HG03439 (cell line): ENCODE data around the gene AGT.

Experiments
- ATAC-seq: cut with Tn5 transposase; IDR thresholded peaks from one replicate; pipeline ENCODE4 v1.9.1; 2021; ENCODE audit warnings: mild to moderate bottlenecking, moderate library complexity; ENCODE audit not compliant: unreplicated experiment

Gene AGT

DNA sequence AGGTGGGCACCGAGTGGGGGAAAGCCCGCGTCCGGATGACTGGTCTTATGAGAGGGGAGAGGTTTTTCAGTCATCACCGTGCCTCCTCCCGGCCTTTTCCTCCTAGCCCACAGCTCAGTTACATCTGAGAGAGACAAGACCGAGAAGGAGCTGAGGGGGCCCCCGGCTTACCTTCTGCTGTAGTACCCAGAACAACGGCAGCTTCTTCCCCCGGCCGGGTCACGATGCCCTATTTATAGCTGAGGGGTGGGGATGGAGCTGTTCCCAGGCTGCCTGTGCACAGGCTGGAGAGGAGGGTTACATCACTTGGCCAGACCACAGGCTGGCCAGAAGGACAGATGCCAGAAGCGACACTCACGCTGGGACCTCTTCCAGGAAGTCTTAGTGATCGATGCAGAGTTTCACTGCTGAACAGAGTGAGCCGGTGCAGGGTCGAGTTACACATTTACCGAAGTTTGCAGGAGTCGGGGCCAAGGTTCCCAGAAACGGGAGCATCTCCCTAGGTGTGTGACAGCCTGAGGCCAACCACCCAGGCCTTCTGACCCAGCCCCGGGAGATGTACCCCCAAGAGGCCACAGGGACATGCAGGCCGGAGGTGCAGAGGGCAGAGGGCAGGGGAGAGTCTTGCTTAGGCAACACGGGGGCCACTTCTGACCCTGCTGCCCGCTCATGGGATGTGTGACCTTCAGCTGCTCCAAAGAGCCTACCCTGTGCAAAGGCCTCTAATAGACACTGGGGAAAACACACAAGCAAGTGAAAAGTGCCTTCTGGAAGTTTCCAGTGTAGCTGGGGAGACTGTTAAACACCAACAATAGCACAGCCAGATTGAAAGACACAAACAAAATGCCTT lies at the start of gene AGT:
TSS of gene AGT (minus strand) at position 208 of the 850 bp plus-strand sequence. CDS start 3,299 bp downstream, outside the sequence.
- no peak for ATAC-seq

- no peak for ATAC-seq
Observed at GRCh38 chr1:230761443-230762167, 47.7 kb upstream of the AGT start.

- no peak for ATAC-seq
Observed at GRCh38 chr1:230760360-230760827, 46.5 kb upstream of the AGT start.

DNA sequence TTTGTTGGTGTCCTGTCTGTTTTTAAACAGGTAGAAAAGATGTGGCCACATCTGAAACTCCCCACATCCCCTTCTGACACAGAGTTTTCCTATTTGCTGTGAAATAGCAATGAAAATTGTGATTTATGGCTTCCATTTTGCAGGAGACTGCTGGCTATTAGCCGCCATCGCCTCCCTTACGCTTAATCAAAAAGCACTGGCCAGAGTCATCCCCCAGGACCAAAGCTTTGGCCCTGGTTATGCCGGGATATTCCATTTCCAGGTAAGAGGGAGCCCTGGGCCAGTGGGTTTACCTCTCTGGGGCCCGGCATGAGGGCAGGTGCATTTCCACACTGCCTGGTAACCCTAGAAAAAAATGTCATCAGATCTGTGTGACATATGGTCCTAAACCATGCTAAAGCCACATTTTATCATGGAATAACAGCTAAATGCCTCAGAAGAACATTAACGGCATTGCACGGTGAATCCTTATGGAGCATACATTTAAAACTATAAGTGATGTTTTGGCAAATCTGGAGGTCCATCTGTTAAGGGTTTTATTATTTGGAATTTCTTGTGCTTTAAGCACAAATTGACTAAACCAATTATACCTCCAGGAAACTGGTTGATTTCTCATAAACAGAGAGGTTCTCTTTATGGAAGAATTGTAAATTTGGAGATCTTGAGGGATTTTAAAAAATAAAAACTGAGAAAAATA lies 45.6 kb upstream of the AGT start:
- no peak for ATAC-seq

DNA sequence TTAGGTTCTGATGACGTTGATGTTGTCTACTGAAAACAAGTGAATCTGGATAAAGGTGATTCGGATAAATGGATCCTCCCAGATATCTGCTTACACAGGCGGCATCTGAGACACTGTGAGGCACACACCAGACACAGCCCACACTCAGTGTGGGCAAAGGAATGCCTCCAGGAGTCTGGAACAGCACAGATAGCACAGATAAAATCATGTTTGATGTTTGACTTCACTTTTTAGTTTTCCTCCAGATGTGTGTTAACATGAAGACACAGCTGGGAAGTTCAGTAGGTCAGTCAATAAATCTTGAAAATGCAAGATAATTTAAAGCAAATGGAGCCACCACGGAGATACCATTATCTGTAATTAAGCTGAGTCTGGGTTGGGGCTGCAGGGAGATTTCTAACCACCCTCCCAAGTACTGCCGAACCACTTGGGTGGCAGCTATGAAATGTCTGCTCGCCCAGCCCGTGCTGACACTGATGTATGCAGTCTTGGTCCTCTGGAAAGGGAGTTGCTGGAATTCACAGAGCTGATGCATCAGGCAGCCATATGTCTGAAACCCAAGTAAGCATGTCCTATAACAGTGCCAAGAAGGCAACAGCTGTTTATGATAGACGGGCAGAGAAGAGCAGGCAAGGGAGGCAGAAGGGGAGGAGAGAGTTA lies 44.9 kb upstream of the AGT start:
- ATAC-seq: no peak

GRCh38 chr1:230757856-230758708 lies 44.2 kb upstream of the AGT start:
- ATAC-seq: no peak

DNA sequence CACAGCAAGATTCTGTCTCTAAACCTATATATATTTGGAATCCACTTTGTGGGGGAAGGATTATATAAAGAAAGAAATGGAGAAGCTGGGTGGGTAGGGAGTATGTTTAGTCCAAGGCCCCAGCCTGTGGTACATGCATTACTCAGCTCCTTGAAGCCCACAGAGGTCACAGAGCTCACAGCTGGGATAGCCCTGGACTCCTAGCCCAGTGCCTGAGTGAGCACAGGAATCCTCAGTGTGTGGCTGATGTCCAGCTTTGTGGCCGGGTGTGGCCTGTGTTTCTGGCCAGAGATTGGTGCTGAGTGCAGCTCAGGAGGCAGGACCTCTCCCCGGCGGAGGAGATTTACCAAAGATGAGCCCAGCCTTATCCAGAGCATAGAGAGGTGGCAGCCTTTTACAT lies 40.9 kb upstream of the AGT start:
- no peak for ATAC-seq

- ATAC-seq: no peak
Observed at GRCh38 chr1:230753586-230754251, 39.8 kb upstream of the AGT start.

GRCh38 chr1:230753191-230753585 lies 39.3 kb upstream of the AGT start:
- ATAC-seq: no peak

DNA sequence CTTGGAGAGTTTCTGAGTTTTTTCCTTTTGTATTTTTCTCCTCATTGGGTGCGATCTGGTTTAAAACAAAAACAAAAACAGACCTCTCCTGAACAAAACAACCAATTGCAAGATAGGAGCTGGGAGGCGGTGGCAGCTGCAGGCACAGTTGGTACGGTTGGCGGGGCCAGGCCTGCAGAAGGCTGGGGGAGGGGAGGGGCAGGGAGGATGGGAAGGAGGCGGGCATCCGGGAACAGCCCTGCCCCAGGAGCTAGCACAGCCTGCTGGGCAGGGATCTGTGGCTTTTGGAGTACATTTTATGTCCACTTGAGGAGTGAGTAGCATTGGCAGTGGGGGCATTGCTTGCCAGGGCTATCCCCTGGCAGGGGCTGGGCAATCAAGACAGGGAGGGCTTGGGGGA lies 38.5 kb upstream of the AGT start:
- ATAC-seq: no peak

DNA sequence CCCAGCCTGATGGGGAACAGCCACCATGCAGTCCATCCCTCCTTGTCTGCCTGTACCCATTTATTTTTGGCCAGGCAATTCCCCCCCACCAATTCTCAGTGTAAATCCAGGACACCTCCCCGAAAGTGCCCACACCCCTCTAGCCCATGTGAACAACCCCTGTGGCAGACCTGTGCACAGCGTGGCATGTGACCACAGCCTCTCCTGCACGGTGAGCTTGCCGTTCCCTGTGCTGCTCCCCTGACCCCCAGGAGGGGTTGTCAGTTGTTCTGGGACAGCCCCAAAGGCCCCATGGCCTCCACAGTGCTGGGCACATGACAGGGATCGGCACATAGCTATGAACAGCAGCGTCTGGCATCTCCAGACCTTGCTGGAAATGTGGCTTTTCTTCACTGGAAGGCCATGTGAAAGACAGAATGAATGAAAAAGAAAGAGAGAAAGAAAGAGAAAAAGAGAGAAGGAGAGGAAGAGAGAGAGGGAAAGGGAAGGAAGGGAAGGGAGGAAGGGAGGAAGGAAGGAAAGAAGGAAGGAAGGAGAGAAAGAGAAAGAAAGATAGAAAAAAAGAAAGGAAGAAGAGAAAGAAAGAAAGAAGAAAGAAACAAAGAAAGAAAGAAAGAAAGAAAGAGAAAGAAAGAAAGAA lies 37.2 kb upstream of the AGT start:
- no peak for ATAC-seq

DNA sequence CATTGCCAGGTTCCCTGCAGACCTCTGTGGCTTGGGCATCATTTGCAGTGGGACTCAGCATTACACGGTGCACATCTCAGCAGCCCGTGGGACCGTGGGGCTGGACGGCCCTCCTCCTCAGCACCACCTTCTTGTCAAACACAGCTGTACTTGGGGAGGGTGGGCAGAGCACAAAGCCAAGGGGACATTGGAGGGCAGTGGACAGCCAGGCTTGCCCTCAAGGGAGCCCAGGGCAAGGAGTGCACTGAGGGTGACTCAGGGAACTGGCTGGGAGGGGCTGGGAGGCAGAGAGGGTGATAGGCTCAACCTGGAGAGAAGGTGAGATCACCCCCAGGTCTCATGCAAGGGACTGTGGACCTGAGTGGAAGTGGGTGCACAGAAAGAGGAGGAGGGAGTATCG lies 36.7 kb upstream of the AGT start:
- ATAC-seq: no peak

- ATAC-seq: no peak
Observed at GRCh38 chr1:230749635-230750034, 35.7 kb upstream of the AGT start.

DNA sequence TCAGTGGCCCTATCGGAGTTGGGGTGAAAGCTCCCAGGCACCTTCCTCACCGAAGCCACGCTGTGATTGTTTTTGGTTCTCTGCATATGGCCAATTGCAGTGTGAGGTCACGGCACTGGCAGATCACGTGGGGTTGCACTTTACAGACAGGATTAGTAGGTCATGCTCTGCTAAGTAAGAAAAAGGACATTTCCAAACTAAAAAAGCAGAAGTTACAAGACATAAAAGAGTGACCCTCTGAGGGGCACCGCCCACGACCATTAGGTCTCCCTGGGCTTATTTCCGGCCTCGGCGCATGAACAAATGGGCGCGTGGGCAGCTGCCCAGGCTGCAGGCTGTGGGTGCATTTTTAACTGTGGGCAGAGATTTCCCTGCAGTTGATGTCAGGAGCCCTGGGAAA lies 35.2 kb upstream of the AGT start:
- no peak for ATAC-seq

DNA sequence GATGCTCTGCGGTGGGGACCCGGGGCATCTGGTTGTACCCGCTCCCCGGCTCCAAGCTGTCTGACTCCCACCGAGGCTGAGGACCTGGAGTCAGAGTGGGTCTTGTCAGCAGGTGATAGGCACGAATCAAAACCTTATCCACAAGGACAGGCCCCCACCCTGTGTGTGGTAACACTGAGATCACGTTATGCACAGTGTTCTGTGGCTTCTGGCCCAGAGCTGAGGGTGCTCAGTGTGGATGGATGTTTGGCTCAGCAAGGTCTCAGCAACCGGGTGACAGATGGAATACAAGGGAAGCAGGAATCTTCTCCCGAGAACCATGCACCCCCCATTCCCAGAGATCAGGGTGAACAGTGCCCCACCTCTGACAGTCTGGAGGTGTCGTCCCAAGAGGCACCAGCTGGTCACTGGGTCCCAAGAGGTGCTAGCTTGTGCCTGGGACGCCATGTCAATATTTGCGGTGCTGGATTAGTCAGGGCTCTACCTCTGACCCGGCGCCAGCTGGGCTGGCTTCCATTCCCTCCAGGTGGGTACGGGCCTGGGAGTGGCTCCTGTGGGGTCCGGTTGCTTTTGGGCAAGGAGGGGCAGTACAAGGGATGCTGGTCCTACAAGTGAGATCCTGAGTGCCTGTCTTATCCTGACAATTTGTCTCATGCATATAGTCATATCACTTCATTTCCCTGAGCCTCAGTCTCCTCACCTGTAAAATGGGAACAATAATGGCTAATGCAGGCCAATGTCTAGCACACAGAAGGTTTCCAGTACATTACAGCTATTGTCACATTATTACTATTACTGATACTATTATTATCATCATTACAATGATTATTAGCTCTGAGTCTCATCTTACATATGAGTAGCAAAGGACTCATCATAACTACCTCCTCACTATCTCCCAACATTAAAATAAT lies 34.2 kb upstream of the AGT start:
- ATAC-seq: no peak

DNA sequence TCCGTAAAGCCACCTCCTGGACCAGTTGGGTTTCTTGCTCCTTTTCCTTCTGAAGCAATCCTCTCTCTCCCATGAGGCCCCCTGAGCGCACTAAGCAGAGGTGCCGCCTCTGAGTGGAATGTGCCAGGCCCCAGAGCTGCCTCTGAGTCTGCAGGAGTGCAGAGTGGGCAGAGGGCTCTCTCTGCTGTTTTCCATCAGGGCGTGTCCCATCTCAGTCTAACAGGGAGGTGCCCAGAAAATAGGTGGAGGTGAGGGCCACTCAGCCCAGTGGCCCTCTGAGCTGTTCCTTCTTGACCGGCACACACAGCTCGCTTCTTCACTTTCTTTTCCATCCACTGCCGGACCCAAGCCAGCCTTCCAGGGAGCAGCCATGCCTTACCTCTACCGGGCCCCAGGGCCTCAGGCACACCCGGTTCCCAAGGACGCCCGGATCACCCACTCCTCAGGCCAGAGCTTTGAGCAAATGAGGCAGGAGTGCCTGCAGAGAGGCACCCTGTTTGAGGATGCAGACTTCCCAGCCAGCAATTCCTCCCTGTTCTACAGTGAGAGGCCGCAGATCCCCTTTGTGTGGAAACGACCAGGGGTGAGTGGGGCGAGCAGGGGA lies 33.3 kb upstream of the AGT start, which contains the start of gene CAPN9:
TSS of gene CAPN9 (plus strand) at position 262 of the 604 bp plus-strand sequence. CDS start at position 371, 109 bp downstream.
- no peak for ATAC-seq

GRCh38 chr1:230746617-230747016 lies 32.7 kb upstream of the AGT start:
- no peak for ATAC-seq
